GM19238 (cell line): Measurements from ENCODE around the gene CLDN15.
"Not testable (repeated sequence)": the region's sequence is repeated elsewhere in the genome, so short reads cannot be mapped to it uniquely, and the experiment has no call there.

ENCODE experiments used
- DNase-seq: peaks from one replicate; pipeline ENCODE4 v3.0.0; 2011; ENCODE audit warnings: low spot score; ENCODE audit not compliant: insufficient read length

Gene CLDN15

GRCh38 chr7:101222275-101222830 lies 15.2 kb downstream of the CLDN15 start:
- DNase-seq, result no peak

GRCh38 chr7:101220295-101220694 lies 17.3 kb downstream of the CLDN15 start:
- no peak for DNase-seq

- DNase-seq, result no peak
These were observed 19.1 kb downstream of the CLDN15 start for GRCh38 chr7:101218236-101219125.

GRCh38 chr7:101217388-101218235 lies 20.0 kb downstream of the CLDN15 start, which contains the start of the genes PLOD3 and ZNHIT1:
Gene PLOD3, minus strand, starts transcription at chr7:101217581. Its CDS starts 307 bp downstream, at chr7:101217274.
Gene ZNHIT1, plus strand, starts transcription at chr7:101218165. Its CDS starts 31 bp downstream, at chr7:101218196.
- DNase-seq, result peak; percentile 98

- no peak for DNase-seq
These were observed 20.7 kb downstream of the CLDN15 start for GRCh38 chr7:101216860-101217387.

- no peak for DNase-seq
These were observed 21.4 kb downstream of the CLDN15 start for GRCh38 chr7:101216001-101216859.

- DNase-seq, result no peak
These were observed 25.6 kb downstream of the CLDN15 start for GRCh38 chr7:101212014-101212413.

GRCh38 chr7:101211501-101211900 lies 26.1 kb downstream of the CLDN15 start:
- no peak for DNase-seq

- no peak for DNase-seq
These were observed 27.5 kb downstream of the CLDN15 start for GRCh38 chr7:101210143-101210542.

- DNase-seq, result no peak
These were observed 28.8 kb downstream of the CLDN15 start for GRCh38 chr7:101208794-101209193.

GRCh38 chr7:101207459-101207858 lies 30.1 kb downstream of the CLDN15 start:
- no peak for DNase-seq

GRCh38 chr7:101206665-101207042 lies 30.9 kb downstream of the CLDN15 start:
- DNase-seq, result no peak

GRCh38 chr7:101205901-101206664 lies 31.5 kb downstream of the CLDN15 start:
- DNase-seq, result no peak

- DNase-seq, result not testable (repeated sequence)
These were observed 33.6 kb downstream of the CLDN15 start for GRCh38 chr7:101203740-101204738.

- DNase-seq, result no peak
These were observed 35.0 kb downstream of the CLDN15 start for GRCh38 chr7:101202603-101202918.

- no peak for DNase-seq
These were observed 35.7 kb downstream of the CLDN15 start for GRCh38 chr7:101201695-101202602.

GRCh38 chr7:101200862-101201599 lies 36.6 kb downstream of the CLDN15 start, which contains the start of gene MOGAT3:
Gene MOGAT3, minus strand, starts transcription at chr7:101201036. Its CDS starts 182 bp downstream, at chr7:101200854.
- no peak for DNase-seq
